ENCODE measurements around the gene CDPF1. TPM values are rescaled to one million over a fixed set of nuclear protein-coding genes. Genes with fewer than 3 reads are reported as not detected.

The CDPF1 gene
- total and polyA plus RNA-seq, 2 donors (not counting 1 experiment from before 2014, with no cell fraction given) = 9.8 to 15.4 TPM

DNA sequence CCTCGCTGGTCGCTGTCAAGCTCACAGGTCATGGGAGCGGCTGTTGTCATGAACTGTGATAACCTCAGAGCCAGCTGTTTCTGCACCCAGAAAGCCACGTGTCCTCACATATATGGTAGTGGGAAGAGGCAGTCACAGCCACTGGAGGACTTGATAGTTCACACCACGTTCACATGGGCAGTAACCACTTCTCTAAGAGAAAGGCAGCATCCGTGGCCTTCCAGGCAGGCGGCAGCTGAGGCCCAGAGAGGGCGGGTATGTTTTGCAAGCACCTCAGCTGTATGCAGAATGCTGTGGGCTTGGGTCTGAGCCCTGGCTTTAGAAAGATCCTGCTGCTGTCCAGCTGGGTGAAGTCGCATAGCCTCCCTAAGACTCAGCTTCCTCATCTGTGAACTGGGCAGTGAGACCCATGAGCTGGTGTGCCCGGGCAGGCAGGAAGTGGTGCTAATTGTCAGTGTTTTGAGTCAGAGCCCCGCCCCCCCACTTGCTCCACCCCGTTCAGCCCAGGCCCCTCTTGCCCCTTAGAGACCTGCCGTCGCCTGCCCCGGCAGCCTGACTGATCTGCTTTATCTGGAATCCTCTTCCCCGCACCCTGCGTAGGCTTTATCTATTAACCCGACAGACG lies 31.0 kb upstream of the CDPF1 start:
- ATAC-seq (ENCODE audit: low read depth) = peak; percentile 77
- H3K36me3 ChIP-seq (replicated peaks in 1 of 2; ENCODE audit: control extremely low read depth in 1 of 2, control insufficient read depth in 1 of 2, extremely low read depth in 1 of 2, insufficient read depth in 2 of 2, low read length in 1 of 2) = peaks cover 0 to 7% of the 10 kb centered on the region in 2 experiments
- no peak overlapping the region for H3K4me3 ChIP-seq (ENCODE audit: control extremely low read depth in 1 of 5, extremely low read depth in 1 of 5, insufficient read depth in 1 of 5, low read depth in 2 of 5, low read length in 4 of 5)
- CTCF ChIA-PET = interaction anchor here (1.0 to 1.2 kb wide), 2 partner anchors 14 to 35 kb away, joined by 3 read pairs; no protein-coding TSS in a partner anchor
- WGBS (ENCODE audit: insufficient coverage) = 80% methylated on average over 18 of the region's 19 CpGs
- Mint-ChIP-seq H3K9me3 (ENCODE audit: insufficient read depth) (no peaks in the 10 kb centered on the region), H3K27ac (peak overlapping the region; percentile 56), H3K4me3 (no peak overlapping the region), H3K4me1 (peaks cover 17% of the 10 kb centered on the region), H3K27me3 (no peaks in the 10 kb centered on the region)
- TF ChIP-seq, protein P1, sequence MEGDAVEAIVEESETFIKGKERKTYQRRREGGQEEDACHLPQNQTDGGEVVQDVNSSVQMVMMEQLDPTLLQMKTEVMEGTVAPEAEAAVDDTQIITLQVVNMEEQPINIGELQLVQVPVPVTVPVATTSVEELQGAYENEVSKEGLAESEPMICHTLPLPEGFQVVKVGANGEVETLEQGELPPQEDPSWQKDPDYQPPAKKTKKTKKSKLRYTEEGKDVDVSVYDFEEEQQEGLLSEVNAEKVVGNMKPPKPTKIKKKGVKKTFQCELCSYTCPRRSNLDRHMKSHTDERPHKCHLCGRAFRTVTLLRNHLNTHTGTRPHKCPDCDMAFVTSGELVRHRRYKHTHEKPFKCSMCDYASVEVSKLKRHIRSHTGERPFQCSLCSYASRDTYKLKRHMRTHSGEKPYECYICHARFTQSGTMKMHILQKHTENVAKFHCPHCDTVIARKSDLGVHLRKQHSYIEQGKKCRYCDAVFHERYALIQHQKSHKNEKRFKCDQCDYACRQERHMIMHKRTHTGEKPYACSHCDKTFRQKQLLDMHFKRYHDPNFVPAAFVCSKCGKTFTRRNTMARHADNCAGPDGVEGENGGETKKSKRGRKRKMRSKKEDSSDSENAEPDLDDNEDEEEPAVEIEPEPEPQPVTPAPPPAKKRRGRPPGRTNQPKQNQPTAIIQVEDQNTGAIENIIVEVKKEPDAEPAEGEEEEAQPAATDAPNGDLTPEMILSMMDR (IDR thresholded peaks at IDR 0.05) = no peak
- no peak for TF ChIP-seq EZH2 (IDR thresholded peaks at IDR 0.05; ENCODE audit: borderline replicate concordance, insufficient read depth, low read depth, low read length, poor library complexity, severe bottlenecking)
- intact Hi-C loops (cut with micrococcal nuclease) = no loop called here
- H3K27ac ChIP-seq (ENCODE audit: low read length in 2 of 2) = peak overlapping the region in 1 of 2 donors; percentile 55
- POLR2A ChIA-PET = interaction anchor here (0.6 kb wide), 1 partner anchor 27 kb away, joined by 3 read pairs; no protein-coding TSS in a partner anchor
- H3K9me3 ChIP-seq (ENCODE audit: control extremely low read depth in 1 of 3, control insufficient read depth in 2 of 3, insufficient read depth in 1 of 3, low read length in 2 of 3) = no peaks in the 10 kb centered on the region
- no peak overlapping the region for H2AFZ ChIP-seq (ENCODE audit: insufficient read depth, low read depth, low read length, poor library complexity, severe bottlenecking)
- peak; percentile 50 for DNase-seq
- H3K9ac ChIP-seq (ENCODE audit: low read length) = no peak overlapping the region
- no peaks in the 10 kb centered on the region for H3K27me3 ChIP-seq (replicated peaks in 1 of 4; ENCODE audit: control extremely low read depth in 1 of 4, control insufficient read depth in 3 of 4, insufficient read depth in 4 of 4, low read length in 3 of 4)
- no peak overlapping the region for H3K4me2 ChIP-seq (replicated peaks; ENCODE audit: low read depth, low read length, poor library complexity, severe bottlenecking)
- H4K20me1 ChIP-seq (ENCODE audit: control insufficient read depth, insufficient read depth, low read length, poor library complexity, severe bottlenecking) = no peaks in the 10 kb centered on the region
- H3K79me2 ChIP-seq (ENCODE audit: control insufficient read depth, insufficient read depth, low read length) = no peaks in the 10 kb centered on the region
- peaks cover 0 to 31% of the 10 kb centered on the region in 2 donors for H3K4me1 ChIP-seq (ENCODE audit: control insufficient read depth in 2 of 2, insufficient read depth in 2 of 2, low read length in 2 of 2)
